Choroid plexus epithelial cell (primary cell): ENCODE data around the gene VAMP7.
"Not testable (repeated sequence)": the region's sequence is repeated elsewhere in the genome, so short reads cannot be mapped to it uniquely, and the experiment has no call there.

Source experiments
- DNase-seq: peaks from one replicate; pipeline ENCODE4 v3.0.0-alpha.2; 2010; ENCODE audit warnings: low read depth
- H3K4me3 ChIP-seq: 2 replicates; pipeline ENCODE4 v1.5.1; 2011; ENCODE audit warnings: low read depth, mild to moderate bottlenecking, control low read depth, low read length, moderate library complexity
- TF ChIP-seq, protein P1 (sequence below): conservative IDR thresholded peaks from 2 replicates; pipeline ENCODE4 v1.5.1; 2011; ENCODE audit warnings: low read depth, mild to moderate bottlenecking, control low read depth, inconsistent platforms, low read length, moderate library complexity

VAMP7 gene

GRCh38 chrX:155881158-155881993 lies at the start of gene VAMP7:
Gene VAMP7 (plus strand): TSS chrX:155881345. CDS start chrX:155889467, 8,122 bp downstream.
- peak; percentile 90 for DNase-seq
- TF ChIP-seq, protein P1, sequence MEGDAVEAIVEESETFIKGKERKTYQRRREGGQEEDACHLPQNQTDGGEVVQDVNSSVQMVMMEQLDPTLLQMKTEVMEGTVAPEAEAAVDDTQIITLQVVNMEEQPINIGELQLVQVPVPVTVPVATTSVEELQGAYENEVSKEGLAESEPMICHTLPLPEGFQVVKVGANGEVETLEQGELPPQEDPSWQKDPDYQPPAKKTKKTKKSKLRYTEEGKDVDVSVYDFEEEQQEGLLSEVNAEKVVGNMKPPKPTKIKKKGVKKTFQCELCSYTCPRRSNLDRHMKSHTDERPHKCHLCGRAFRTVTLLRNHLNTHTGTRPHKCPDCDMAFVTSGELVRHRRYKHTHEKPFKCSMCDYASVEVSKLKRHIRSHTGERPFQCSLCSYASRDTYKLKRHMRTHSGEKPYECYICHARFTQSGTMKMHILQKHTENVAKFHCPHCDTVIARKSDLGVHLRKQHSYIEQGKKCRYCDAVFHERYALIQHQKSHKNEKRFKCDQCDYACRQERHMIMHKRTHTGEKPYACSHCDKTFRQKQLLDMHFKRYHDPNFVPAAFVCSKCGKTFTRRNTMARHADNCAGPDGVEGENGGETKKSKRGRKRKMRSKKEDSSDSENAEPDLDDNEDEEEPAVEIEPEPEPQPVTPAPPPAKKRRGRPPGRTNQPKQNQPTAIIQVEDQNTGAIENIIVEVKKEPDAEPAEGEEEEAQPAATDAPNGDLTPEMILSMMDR: no peak

GRCh38 chrX:155841232-155841631 lies 39.9 kb upstream of the VAMP7 start:
- H3K4me3 ChIP-seq: no peak overlapping the region
- no peak for DNase-seq
- TF ChIP-seq, protein P1: no peak

More at GRCh38 chrX:155881158-155881993, at the start of gene VAMP7:
- peak within 1 kb of the TSS; percentile 83 for H3K4me3 ChIP-seq

DNA sequence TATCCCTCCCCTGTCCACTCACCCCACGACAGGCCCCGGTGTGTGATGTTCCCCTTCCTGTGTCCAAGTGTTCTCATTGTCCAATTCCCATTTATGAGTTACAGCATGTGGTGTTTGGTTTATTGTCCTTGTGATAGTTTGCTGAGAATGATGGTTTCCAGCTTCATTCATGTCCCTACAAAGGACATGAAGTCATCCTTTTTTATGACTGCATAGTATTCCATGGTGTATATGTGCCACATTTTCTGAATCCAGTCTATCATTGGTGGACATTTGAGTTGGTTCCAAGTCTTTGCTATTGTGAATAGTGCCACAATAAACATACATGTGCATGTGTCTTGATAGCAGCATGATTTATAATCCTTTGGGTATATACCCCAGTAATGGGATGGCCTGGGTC lies 29.4 kb upstream of the VAMP7 start:
- not testable (repeated sequence) for H3K4me3 ChIP-seq, DNase-seq

DNA sequence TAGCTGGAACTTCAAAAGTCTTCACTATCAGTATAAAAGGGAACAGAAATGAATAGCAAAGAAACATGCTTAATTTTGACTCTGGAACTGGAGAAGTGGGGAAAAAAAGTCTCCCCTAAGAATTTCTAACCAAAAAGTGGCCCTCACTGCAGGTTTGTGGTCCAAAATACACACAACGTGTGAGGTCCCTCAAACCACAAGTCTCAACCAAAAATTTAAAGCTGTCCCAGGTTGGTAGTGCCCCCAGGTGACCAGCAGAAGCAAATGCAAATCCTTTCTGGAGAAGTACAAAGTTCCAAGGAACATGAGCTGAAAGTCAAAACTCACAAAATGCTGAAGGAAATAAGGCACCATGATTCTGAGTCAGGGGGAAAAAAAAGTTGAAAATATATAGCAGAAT lies 23.6 kb upstream of the VAMP7 start:
- DNase-seq: peak; percentile 11
- TF ChIP-seq, protein P1: peak; percentile 38
- no peak overlapping the region for H3K4me3 ChIP-seq

- TF ChIP-seq, protein P1: peak; percentile 33
- peak; percentile 34 for DNase-seq
- H3K4me3 ChIP-seq: no peak overlapping the region
Observed at GRCh38 chrX:155864655-155865054, 16.5 kb upstream of the VAMP7 start.

GRCh38 chrX:155865193-155865592 lies 16.0 kb upstream of the VAMP7 start:
- DNase-seq: no peak
- no peak overlapping the region for H3K4me3 ChIP-seq
- TF ChIP-seq, protein P1: no peak

DNA sequence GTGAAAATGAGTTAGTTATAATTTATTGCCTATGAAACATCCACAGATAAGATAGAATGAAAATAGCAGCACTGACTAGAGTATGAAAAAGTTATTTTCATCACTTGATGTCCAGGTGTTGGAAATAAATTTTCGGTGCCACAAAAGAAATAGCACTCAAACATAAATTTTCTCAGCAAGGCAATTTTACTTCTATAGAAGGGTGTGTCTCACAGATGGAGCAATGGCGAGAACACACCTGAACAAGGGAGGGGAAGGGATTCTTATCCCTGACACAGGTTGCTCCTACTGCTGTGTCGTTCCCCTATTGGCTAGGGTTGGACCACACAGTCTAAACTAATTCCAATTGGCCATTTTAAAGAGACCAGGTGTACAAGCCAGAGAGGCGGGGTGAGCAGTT lies 13.3 kb upstream of the VAMP7 start:
- no peak for DNase-seq
- H3K4me3 ChIP-seq: no peak overlapping the region
- TF ChIP-seq, protein P1: no peak
